Spleen (tissue), 7 donors: ENCODE results near the gene USP24.

ENCODE experiments used
- CTCF ChIP-seq, 11 experiments: fragments of 200-600 bp in 7 of 11; fragments of 450-650 bp in 4 of 11; sonication (generic) in 4 of 11; IDR thresholded peaks in 8 of 11; conservative IDR thresholded peaks in 3 of 11; 1 replicate in 7 of 11; 2 replicates in 4 of 11; pipeline versions ENCODE4 v1.4.0 to v1.8.0; 2016 to 2021; ENCODE audit warnings: antibody characterized with exemption in 11 of 11, inconsistent platforms in 4 of 11, mild to moderate bottlenecking in 1 of 11
- POLR2A ChIP-seq, 3 donors: fragments of 450-650 bp; IDR thresholded peaks; one replicate each; pipeline ENCODE4 v1.5.1; 2017; ENCODE audit warnings: antibody characterized with exemption in 3 of 3, mild to moderate bottlenecking in 1 of 3
- donor health status: DM: no; HTN: no; CAD: no; lungs with moderate emphysema.
- donor health status: DM: no; HTN: no; CAD: no.
- donor health status: DM: no; HTN: no; CAD: no.

GRCh38 chr1:55049914-55050278, 165.3 kb downstream of the USP24 start:
- no peak for TF ChIP-seq CTCF (IDR thresholded peaks at IDR 0.05 in 8 of 11, conservative IDR thresholded peaks at IDR 0.05 in 3 of 11)
- no peak for TF ChIP-seq POLR2A (IDR thresholded peaks at IDR 0.05)
